Femur (tissue), 1 donor: ENCODE measurements around the gene HDAC10.

Source experiments
- DNase-seq: peaks from one replicate; pipeline ENCODE4 v3.0.0-alpha.2; 2017

HDAC10 gene

GRCh38 chr22:50229370-50229769, 21.7 kb downstream of the HDAC10 start:
- DNase-seq: no peak

GRCh38 chr22:50228366-50228765, 22.7 kb downstream of the HDAC10 start:
- peak; percentile 11 for DNase-seq

- peak; percentile 8 for DNase-seq
Measured at GRCh38 chr22:50227579-50228215, 23.4 kb downstream of the HDAC10 start.

- peak; percentile 23 for DNase-seq
Measured at GRCh38 chr22:50226875-50227165, 24.2 kb downstream of the HDAC10 start.

- DNase-seq: peak; percentile 17
Measured at GRCh38 chr22:50226063-50226874, 24.8 kb downstream of the HDAC10 start.

- DNase-seq: peak; percentile 29
Measured at GRCh38 chr22:50225200-50225969, 25.7 kb downstream of the HDAC10 start.

GRCh38 chr22:50224071-50224470, 27.0 kb downstream of the HDAC10 start:
- DNase-seq: no peak

- peak; percentile 19 for DNase-seq
Measured at GRCh38 chr22:50222508-50222907, 28.6 kb downstream of the HDAC10 start.

GRCh38 chr22:50221410-50222300, 29.4 kb downstream of the HDAC10 start:
- peak; percentile 17 for DNase-seq

- peak; percentile 21 for DNase-seq
Measured at GRCh38 chr22:50220603-50221409, 30.3 kb downstream of the HDAC10 start.

GRCh38 chr22:50219800-50220602, 31.1 kb downstream of the HDAC10 start:
- peak; percentile 14 for DNase-seq

- peak; percentile 87 for DNase-seq
Measured at GRCh38 chr22:50218996-50219727, 31.9 kb downstream of the HDAC10 start.

- DNase-seq: peak; percentile 30
Measured at GRCh38 chr22:50218153-50218995, 32.7 kb downstream of the HDAC10 start.

- DNase-seq: peak; percentile 26
Measured at GRCh38 chr22:50217543-50218152, 33.4 kb downstream of the HDAC10 start.

GRCh38 chr22:50216684-50217520, 34.2 kb downstream of the HDAC10 start:
- peak; percentile 30 for DNase-seq

- peak; percentile 31 for DNase-seq
Measured at GRCh38 chr22:50216055-50216683, 34.9 kb downstream of the HDAC10 start.
